HEK293 (cell line): ENCODE results near the gene FADS3.

Experiments
- CTCF ChIP-seq: fragments of 450-650 bp; formaldehyde crosslinking; IDR thresholded peaks from 2 replicates; pipeline ENCODE4 v1.5.1; 2016; ENCODE audit warnings: missing biosample characterization, missing genetic modification characterization
- PRDM2 ChIP-seq: fragments of 450-650 bp; formaldehyde crosslinking; IDR thresholded peaks from 2 replicates; pipeline ENCODE4 v1.5.1; 2016; ENCODE audit warnings: missing biosample characterization, missing genetic modification characterization, borderline replicate concordance
- YY1 ChIP-seq: fragments of 450-650 bp; formaldehyde crosslinking; IDR thresholded peaks from 2 replicates; pipeline ENCODE4 v1.5.1; 2018; ENCODE audit warnings: missing biosample characterization, missing genetic modification characterization
- ZBTB1 ChIP-seq: fragments of 450-650 bp; formaldehyde crosslinking; IDR thresholded peaks from 2 replicates; pipeline ENCODE4 v1.5.1; 2016; ENCODE audit warnings: missing biosample characterization, missing genetic modification characterization
- ZBTB21 ChIP-seq: fragments of 450-650 bp; formaldehyde crosslinking; IDR thresholded peaks from 2 replicates; pipeline ENCODE4 v1.5.1; 2017; ENCODE audit warnings: missing biosample characterization, missing genetic modification characterization
- ZNF114 ChIP-seq: fragments of 450-650 bp; formaldehyde crosslinking; IDR thresholded peaks from 2 replicates; pipeline ENCODE4 v1.5.0; 2017; ENCODE audit warnings: missing biosample characterization, missing genetic modification characterization
- ZNF610 ChIP-seq: fragments of 450-650 bp; formaldehyde crosslinking; IDR thresholded peaks from 2 replicates; pipeline ENCODE4 v1.5.1; 2016; ENCODE audit warnings: missing biosample characterization, missing genetic modification characterization, borderline replicate concordance

DNA sequence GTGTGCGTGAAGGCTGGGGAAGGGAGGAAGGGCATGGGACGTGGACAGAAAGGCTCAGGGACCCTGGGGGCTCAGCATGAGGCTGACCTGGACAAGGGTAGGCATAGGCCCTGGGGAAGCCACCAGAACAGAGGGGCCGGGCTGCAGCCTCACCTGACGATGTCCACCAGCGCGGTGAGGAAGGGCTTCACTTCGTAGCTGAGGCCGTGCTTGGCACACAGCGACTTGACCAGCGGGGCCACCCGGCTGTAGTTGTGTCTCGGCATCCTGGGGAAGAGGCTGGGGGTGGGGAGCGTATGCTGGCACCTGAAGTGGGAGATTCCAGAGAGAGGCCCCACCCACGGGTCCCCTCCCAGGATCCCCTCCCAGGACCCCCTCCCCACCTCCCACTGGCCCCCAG is 15.6 kb downstream of the FADS3 start:
- TF ChIP-seq ZBTB1 (tag by site-specific recombination) (no peak), CTCF (tag by site-specific recombination) (no peak), ZNF610 (tag by site-specific recombination) (no peak), ZBTB21 (tag by site-specific recombination) (no peak), ZNF114 (tag by site-specific recombination) (no peak), PRDM2 (no peak), YY1 (tag by site-specific recombination) (no peak)
